HG03565 (cell line): ENCODE results near the gene SEMG1.

Experiments used
- ATAC-seq: cut with Tn5 transposase; IDR thresholded peaks from one replicate; pipeline ENCODE4 v1.9.1; 2021; ENCODE audit warnings: mild to moderate bottlenecking, moderate library complexity; ENCODE audit not compliant: unreplicated experiment

SEMG1 gene

GRCh38 chr20:45206725-45207124, at the start of gene SEMG1:
SEMG1 (plus strand) TSS chr20:45207033; CDS start chr20:45207054, 21 bp downstream.
- ATAC-seq = no peak

GRCh38 chr20:45157962-45158361, 48.9 kb upstream of the SEMG1 start:
- ATAC-seq = no peak

DNA sequence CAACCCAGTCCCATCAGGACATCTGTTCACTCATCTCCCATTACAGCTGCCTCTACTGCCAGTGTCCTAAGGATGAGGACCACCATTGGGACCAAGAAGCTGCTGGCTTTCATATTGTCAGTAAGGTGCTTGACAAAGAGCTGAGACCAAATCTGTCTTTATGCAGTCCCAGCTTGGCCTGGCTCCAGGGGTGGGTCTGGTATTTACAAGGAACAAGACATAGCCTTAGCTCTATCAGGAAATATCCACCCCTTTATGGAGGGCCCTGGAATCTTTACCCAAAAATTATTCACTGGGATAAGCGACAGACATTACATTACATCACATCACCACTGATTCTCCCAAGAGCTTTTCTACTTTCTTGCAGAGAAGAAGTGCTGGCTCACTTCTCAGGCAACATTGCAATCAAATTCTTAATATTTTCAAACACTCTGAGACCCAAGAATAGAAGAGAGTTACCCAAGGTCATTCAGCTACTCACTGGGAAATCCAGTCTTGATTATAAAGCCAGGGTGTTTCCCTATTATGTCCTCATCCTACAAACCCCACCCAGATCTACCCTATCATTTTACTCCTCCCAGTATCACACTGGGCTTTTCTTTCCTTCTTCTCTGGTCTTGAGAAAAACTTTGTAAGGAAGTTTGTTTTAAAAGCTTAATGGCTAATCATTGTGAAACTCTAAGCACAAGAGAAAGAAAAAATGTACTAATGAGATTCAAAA, 43.6 kb upstream of the SEMG1 start:
- ATAC-seq = no peak

GRCh38 chr20:45164906-45165305, 41.9 kb upstream of the SEMG1 start:
- ATAC-seq = no peak

DNA sequence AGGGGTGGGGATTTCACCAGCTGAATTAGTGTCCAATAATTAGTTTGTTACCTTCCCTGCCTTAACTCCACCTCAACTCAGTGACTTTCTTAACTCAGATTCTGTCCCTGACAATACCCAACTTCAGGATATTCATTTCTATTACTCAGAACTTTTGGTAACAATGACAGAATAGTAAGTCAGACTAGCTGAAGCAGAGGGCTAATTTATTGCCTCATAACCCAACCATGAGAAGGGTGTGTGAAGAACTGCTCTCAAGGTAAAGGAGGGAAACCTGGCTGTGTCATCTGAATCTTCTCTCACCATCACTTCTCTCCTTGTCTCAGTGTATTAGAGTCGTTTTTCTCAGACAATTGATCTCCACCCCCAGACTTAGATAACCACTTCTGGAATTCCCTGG, 33.3 kb upstream of the SEMG1 start:
- ATAC-seq = no peak

GRCh38 chr20:45174434-45175364, 32.1 kb upstream of the SEMG1 start, which contains the start of gene PI3:
PI3 (plus strand) TSS chr20:45174902; CDS start chr20:45174923, 21 bp downstream.
- ATAC-seq = no peak

- ATAC-seq = no peak
Measured at GRCh38 chr20:45176526-45177267, 30.1 kb upstream of the SEMG1 start.

DNA sequence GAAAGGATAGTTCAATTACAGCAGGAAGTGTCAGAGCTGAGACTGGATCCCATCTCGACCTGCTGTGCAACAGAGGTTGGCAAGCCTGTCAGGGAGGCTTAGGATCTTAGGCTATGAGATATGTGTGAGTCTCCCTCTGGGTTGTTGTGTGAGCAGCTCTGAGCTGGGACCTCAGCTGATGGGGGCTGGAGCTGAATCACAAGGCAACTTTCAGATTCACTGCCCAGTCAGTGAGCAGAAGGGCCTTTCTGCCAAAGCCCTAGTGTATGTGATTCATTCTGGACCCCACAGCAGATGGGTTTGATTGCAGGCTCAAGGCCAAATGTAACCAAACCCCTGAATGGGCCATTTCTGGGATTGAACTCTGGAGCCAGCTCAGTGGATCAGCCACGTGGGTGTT, 27.7 kb upstream of the SEMG1 start:
- no peak for ATAC-seq

DNA sequence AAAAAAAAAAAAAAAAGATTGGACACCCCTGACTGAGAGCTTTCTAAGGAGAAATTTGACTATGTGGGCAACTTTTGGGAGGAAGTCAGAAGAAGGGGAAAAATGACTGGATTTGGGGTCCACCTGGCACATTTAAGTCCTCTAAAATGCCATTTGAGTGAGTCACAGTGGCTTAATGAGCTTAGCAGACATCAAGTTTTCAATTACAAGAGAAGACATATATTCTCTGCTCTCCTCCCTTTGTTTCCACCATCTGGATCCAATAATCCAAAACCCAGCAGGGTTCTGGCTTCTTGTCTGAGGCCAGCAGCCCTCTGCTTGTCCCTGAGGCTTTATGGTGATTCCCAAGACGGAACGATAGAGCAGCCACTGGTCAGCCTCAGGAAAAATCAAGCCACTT, 25.2 kb upstream of the SEMG1 start:
- ATAC-seq = no peak

DNA sequence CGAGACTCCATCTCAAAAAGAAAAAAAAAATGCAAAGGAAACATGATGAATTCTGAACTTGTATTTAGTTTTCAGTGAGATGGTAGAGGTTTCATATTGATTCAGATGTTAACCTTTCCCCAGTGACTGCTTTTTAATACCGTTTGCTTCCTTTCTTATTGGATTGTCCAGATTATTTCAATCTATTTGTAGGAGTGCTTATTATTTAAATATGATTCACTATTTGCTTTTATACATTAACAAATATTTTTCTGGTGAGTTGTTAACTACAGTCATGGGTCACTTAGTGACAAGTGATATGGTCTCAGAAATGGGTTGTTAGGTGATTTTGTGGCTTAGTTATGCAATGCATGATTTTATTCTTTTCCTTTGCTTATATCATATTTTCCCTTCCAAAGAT, 23.7 kb upstream of the SEMG1 start:
- no peak for ATAC-seq

GRCh38 chr20:45187693-45188092, 19.1 kb upstream of the SEMG1 start:
- no peak for ATAC-seq

- no peak for ATAC-seq
Measured at GRCh38 chr20:45189067-45189609, 17.7 kb upstream of the SEMG1 start.

DNA sequence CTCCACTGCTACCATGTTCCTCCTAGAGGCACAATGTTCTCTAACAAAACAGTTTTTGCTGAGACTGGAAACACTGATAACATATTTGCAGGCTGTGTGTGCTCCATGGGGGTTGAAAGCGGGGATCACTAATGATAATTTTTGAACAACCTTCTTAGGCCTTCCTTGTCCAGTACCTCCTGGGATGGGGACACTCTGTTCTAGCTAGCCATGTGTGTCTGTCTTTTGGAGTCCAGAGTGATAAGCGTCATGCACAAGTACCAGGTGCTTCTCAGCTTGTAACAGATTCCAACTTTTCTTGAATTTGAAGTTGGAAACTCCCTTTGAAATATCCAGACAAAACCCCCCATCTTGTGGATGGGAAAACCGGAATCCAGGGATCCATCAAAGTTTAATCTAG, 17.0 kb upstream of the SEMG1 start:
- ATAC-seq = no peak

- no peak for ATAC-seq
Measured at GRCh38 chr20:45191926-45192325, 14.9 kb upstream of the SEMG1 start.

GRCh38 chr20:45193331-45193730, 13.5 kb upstream of the SEMG1 start:
- ATAC-seq = no peak

DNA sequence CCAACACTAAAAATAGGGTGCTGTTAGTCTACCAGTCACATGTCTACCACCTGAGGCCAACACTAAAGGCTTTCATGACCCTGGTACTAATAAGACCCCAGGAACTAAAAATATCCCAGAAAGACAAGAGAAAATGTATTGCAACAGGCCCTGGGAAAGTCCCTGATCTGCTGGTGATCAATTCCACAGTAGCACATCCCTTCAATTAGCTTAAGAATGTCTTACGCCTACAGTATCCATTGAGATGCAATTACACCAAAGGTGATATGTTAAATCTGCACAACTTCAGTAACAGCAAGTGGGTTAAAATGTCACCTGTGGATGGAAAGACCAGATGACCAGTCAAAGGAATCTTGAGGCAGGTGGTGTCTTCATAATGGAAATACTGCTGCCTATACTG, 3.1 kb downstream of the SEMG1 start:
- no peak for ATAC-seq

DNA sequence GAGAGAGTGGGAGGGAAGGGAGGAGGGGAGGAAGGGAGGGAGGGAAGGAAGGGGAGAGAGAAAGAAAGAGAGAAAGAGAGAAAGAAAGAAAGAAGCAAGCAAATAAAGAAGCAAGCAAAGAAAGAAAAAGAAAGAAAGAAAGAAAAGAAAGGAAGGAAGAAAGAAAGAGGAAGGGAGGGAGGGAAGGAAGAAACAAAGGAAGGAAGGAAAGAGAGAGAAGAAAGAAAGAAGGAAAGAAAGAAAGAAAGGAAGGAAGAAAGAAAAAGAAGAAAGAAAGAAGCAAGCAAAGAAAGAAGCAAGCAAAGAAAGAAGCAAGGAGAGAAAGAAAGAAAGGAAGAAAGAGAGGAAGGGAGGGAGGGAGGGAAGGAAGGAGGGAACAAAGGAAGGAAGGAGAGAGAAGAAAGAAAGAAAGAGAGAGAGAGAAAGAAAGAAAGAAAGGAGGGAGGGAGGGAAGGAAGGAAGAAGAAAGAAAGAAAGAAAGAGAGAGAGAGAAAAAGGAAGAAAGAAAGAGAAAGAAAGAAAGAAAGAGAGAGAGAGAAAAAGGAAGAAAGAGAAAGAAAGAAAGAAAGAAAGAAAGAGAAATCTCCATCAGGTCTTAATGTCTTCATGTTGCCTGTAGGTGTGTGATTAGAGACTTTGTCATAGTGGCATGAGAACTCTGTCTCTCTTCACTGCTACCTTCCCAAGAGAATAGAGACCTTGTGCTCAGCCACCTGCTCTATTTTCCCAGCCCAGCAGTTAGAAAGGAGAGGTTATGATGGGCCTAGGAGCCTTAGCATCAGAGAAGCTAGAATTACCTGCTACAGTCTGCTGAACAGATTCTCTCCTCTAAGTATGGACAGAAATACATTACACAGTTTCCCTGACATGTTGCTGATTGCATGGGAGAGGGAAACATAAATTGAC, 5.0 kb downstream of the SEMG1 start:
- ATAC-seq = no peak

GRCh38 chr20:45212836-45213235, 6.0 kb downstream of the SEMG1 start:
- no peak for ATAC-seq

DNA sequence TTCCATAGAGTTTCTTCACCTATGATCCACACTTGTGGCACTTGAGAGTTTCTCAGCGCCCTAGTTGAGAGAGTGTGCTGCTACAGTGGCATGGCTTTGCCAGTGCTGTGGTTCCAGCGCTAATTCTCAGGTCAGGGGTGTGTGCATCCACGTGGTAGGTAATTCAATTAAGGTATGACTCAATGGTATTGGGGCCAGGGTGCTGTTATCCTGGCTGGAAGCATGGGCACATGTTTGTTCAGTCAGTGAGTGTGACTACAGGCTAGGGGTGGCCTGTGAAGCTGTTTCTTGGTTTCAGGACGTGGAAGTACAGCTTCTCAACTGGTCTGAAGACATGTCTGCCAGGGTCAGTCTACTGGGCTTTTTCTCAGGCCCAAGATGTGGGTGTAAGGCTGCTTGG, 11.3 kb downstream of the SEMG1 start:
- ATAC-seq = no peak

DNA sequence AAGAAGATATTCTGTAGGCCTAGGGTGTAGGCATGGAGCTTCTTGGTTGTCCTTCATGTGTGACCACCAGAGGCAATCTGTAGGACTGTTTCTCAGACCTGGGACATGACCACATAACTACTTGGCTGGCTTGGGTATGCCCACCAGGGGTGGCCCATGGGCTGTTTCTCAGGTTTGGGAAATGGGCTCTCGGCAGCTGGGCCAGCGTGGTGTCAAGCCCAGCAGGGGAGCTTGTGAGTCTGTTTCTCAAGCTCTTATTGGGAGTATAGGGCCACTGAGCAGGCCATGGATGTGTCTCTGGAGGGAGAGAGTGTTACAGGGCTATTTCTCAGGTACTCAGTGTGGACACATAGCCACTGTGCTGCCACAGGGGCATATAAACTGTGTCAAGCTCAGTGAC, 11.8 kb downstream of the SEMG1 start:
- no peak for ATAC-seq
